ENCODE results near the gene PDE9A. TPM values are rescaled to one million over a fixed set of nuclear protein-coding genes. Genes with fewer than 3 reads are reported as not detected.

The PDE9A gene
- total and polyA plus RNA-seq, 2 donors (not counting 3 experiments of a cell fraction or from before 2014, with no cell fraction given): 0.28 to 2.2 TPM

- Histone ChIP-seq H3K9ac (replicated peaks; ENCODE audit: extremely low read depth, insufficient read depth, low read length) (no peak overlapping the region), H3K79me2 (ENCODE audit: control insufficient read depth, insufficient read depth, low read length) (no peaks in the 10 kb centered on the region), H4K20me1 (replicated peaks; ENCODE audit: control insufficient read depth, extremely low read depth, insufficient read depth, low read length) (no peaks in the 10 kb centered on the region), H3K27ac (ENCODE audit: insufficient read depth, low read depth, low read length) (no peak overlapping the region), H3K4me3 (replicated peaks in 1 of 3; ENCODE audit: insufficient read depth in 1 of 3, low read depth in 1 of 3, low read length in 3 of 3) (no peak overlapping the region), H3K27me3 (ENCODE audit: control insufficient read depth in 2 of 2, insufficient read depth in 2 of 2, low read length in 2 of 2) (peaks cover 0 to 3% of the 10 kb centered on the region in 2 experiments), H3K9me1 (replicated peaks; ENCODE audit: control insufficient read depth, extremely low read depth, insufficient read depth, low read length) (no peaks in the 10 kb centered on the region), H3K36me3 (ENCODE audit: control insufficient read depth in 2 of 2, extremely low read depth in 1 of 2, insufficient read depth in 2 of 2, low read length in 2 of 2) (no peaks in the 10 kb centered on the region), H3K4me2 (ENCODE audit: insufficient read depth, low read length) (no peak overlapping the region), H3K9me3 (replicated peaks; ENCODE audit: control insufficient read depth, insufficient read depth, low read length) (no peaks in the 10 kb centered on the region), H3K4me1 (ENCODE audit: control insufficient read depth, extremely low read depth, insufficient read depth, low read length) (no peaks in the 10 kb centered on the region), H2AFZ (ENCODE audit: low read depth, low read length) (no peak overlapping the region)
- POLR2A ChIA-PET: no interaction called here
- TF ChIP-seq POLR2A (IDR thresholded peaks at IDR 0.05; ENCODE audit: low read depth, low read length) (no peak), MYC (IDR thresholded peaks at IDR 0.05; ENCODE audit: low read depth, low read length) (no peak), GATA2 (IDR thresholded peaks at IDR 0.05; ENCODE audit: insufficient read depth, insufficient read length, low read depth, low read length) (no peak), EZH2 (IDR thresholded peaks at IDR 0.05; ENCODE audit: borderline replicate concordance, low read depth, low read length, severe bottlenecking) (no peak), JUN (IDR thresholded peaks at IDR 0.05; ENCODE audit: borderline replicate concordance, insufficient read depth, insufficient read length, low read depth) (no peak), CTCF (IDR thresholded peaks at IDR 0.05; ENCODE audit: extremely low read depth in 1 of 2, insufficient read depth in 1 of 2, low read depth in 1 of 2, low read length in 2 of 2) (no peak), FOS (IDR thresholded peaks at IDR 0.05; ENCODE audit: borderline replicate concordance, insufficient read depth, low read length) (no peak), POLR2AphosphoS5 (IDR thresholded peaks at IDR 0.05; ENCODE audit: insufficient read depth, low read depth, low read length) (no peak), MAX (IDR thresholded peaks at IDR 0.05; ENCODE audit: insufficient read depth, insufficient read length) (no peak)
- intact Hi-C loops (cut with micrococcal nuclease): no loop called here
- CTCF ChIA-PET: no interaction called here
- no peak for DNase-seq (ENCODE audit: low read depth, low spot score)
- dilution Hi-C loops (cut with MboI; ENCODE audit: extremely low pct_ligation_motif_present, low sequenced_read_pairs): no loop called here
- no peak for FAIRE-seq
- BruUV-seq (replicated peaks): no TSS peak
Observed at GRCh38 chr21:42736646-42737350, 83.4 kb downstream of the PDE9A start.
